ENCODE data around the gene ACLY. TPM values are rescaled to one million over a fixed set of nuclear protein-coding genes. Genes with fewer than 3 reads are reported as not detected.
"Not testable (repeated sequence)": the region's sequence is repeated elsewhere in the genome, so short reads cannot be mapped to it uniquely, and the experiment has no call there.

ACLY gene
- polyA plus RNA-seq, 2 of the 4 experiments (the other 2 are of a cell fraction): 355 to 376 TPM

DNA sequence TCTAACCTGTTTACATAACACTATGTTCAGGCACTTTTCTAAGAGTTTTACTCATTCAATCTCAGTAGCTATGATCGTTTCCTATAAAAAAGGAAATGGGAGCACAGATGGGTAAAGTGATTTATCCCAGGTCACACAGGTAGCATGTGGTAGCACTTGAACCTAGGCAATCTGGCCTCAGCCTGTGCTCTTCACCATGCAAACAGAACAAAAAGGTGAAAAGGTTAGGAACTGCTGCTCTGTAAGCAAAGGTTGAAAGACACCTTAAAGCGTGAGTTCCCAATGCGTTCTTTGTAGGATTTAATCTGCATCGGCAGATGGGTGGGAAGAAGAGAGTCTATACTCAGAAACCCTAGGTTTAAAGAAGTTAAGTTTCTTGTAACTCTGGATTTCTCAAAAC, 38.6 kb downstream of the ACLY start:
- WGBS (ENCODE audit: missing lambda C conversion rate): 94% methylated on average over 4 of the region's 4 CpGs
- ChIA-PET CTCF (no interaction called here), POLR2A (no interaction called here)
- DNase-seq (ENCODE audit: low read depth in 1 of 2, low spot score in 1 of 2) (no peak), ATAC-seq (no peak), FAIRE-seq (peak; percentile 13)
- Histone ChIP-seq H3K9me3 (no peaks in the 10 kb centered on the region), H3K4me1 (peaks cover 3% of the 10 kb centered on the region; the same call in 1 of the 3 replicates), H3K4me2 (no peak overlapping the region), H3K27ac (no peak overlapping the region), H3K4me3 (no peak overlapping the region)
- TF ChIP-seq POLR2A (IDR thresholded peaks at IDR 0.05; ENCODE audit: low read length) (no peak), JUN (IDR thresholded peaks at IDR 0.05) (no peak), RARB (CRISPR knock-in tag; IDR thresholded peaks at IDR 0.05) (no peak), MAFK (IDR thresholded peaks at IDR 0.05; ENCODE audit: partially characterized antibody) (no peak), EHF (CRISPR knock-in tag; IDR thresholded peaks at IDR 0.05) (no peak), CEBPB (IDR thresholded peaks at IDR 0.05) (no peak), CHD2 (IDR thresholded peaks at IDR 0.05; ENCODE audit: low read length, partially characterized antibody) (no peak), CBX8 (IDR thresholded peaks at IDR 0.05) (no peak), EP300 (IDR thresholded peaks at IDR 0.05) (no peak), CBX2 (IDR thresholded peaks at IDR 0.05; ENCODE audit: borderline replicate concordance, low read depth) (no peak), HOXB13 (CRISPR knock-in tag; IDR thresholded peaks at IDR 0.05; ENCODE audit: low read depth) (no peak), HDAC2 (IDR thresholded peaks at IDR 0.05) (no peak), HMGXB4 (CRISPR knock-in tag; IDR thresholded peaks at IDR 0.05; ENCODE audit: borderline replicate concordance) (no peak), BHLHE40 (IDR thresholded peaks at IDR 0.05; ENCODE audit: low read depth, low read length) (no peak), ZC3H11A (IDR thresholded peaks at IDR 0.05) (no peak), KDM1A (IDR thresholded peaks at IDR 0.05; ENCODE audit: low read depth) (no peak)
- TF ChIP-seq, protein P1, sequence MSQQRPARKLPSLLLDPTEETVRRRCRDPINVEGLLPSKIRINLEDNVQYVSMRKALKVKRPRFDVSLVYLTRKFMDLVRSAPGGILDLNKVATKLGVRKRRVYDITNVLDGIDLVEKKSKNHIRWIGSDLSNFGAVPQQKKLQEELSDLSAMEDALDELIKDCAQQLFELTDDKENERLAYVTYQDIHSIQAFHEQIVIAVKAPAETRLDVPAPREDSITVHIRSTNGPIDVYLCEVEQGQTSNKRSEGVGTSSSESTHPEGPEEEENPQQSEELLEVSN (IDR thresholded peaks at IDR 0.05; ENCODE audit: borderline replicate concordance, low read depth): no peak

GRCh38 chr17:41874293-41874670, 44.5 kb downstream of the ACLY start:
- H3K4me3 ChIP-seq; POLR2A ChIA-PET; H3K9me3 ChIP-seq; H3K4me2 ChIP-seq; FAIRE-seq; DNase-seq (ENCODE audit: low read depth in 1 of 2, low spot score in 1 of 2); H3K27ac ChIP-seq; ATAC-seq: not testable (repeated sequence)
- H3K4me1 ChIP-seq: peaks cover 11% of the 10 kb centered on the region; the same call in 2 of the 3 replicates
- 92% methylated on average over 9 of the region's 9 CpGs for WGBS (ENCODE audit: missing lambda C conversion rate)
- CTCF ChIA-PET: interaction anchor here (0.7 to 1.8 kb wide), 8 partner anchors 10 to 137 kb away, joined by 3 to 7 read pairs (median 4); no protein-coding TSS in a partner anchor

DNA sequence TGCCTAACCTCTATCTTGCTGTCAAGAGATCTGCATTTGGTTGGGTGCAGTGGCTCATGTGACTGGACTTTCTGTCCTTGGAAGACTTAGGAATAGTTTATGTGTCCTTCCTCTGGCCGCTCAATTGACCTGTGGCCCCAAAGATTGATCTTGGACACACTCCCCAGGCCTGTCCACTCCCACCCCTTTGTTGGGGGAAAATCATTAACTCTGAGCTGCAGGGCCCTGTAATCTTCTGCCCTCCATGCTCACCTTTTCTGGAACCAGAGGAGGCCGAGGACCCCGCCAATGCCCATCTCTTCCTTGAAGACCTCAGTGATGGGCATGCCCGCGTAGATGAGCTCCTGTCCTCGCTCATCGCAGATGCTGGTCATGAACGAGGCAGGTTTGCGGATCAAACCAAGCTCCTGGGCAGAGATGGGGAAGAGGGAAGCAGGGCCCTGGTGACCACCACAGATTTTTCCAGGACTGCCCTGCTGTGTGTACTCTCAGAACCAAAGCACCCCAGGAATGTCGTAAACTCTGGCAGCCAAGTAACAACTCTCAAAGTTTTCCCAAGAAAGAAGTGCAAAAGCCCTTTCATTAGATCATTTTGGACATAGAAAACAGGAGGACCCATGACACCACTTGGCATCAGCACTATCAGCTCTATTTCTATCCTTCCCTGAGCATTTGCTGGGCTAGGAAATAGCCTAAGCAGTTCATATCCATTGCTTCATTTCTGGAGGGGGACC, 45.0 kb downstream of the ACLY start:
- no peaks in the 10 kb centered on the region for H3K9me3 ChIP-seq
- TF ChIP-seq REST (IDR thresholded peaks at IDR 0.05) (no peak), MYC (IDR thresholded peaks at IDR 0.05; ENCODE audit: borderline replicate concordance, low read length) (no peak), HMGXB4 (CRISPR knock-in tag; IDR thresholded peaks at IDR 0.05; ENCODE audit: borderline replicate concordance) (no peak)
- DNase-seq (ENCODE audit: low read depth in 1 of 2, low spot score in 1 of 2): no peak
- 96% methylated on average over 10 of the region's 10 CpGs for WGBS (ENCODE audit: missing lambda C conversion rate)
- H3K4me2 ChIP-seq: no peak overlapping the region
- no peak overlapping the region for H3K4me3 ChIP-seq
- no peak overlapping the region for H3K27ac ChIP-seq
- POLR2A ChIA-PET: interaction anchor here (0.6 to 0.7 kb wide), 2 partner anchors 20 to 731 kb away, joined by 5 to 6 read pairs; no protein-coding TSS in a partner anchor
- FAIRE-seq: no peak
- peaks cover 11% of the 10 kb centered on the region; the same call in 2 of the 3 replicates for H3K4me1 ChIP-seq
- no peak for ATAC-seq
- CTCF ChIA-PET: interaction anchor here (0.6 to 1.8 kb wide), 9 partner anchors 10 to 365 kb away, joined by 3 to 7 read pairs (median 4); no protein-coding TSS in a partner anchor
